Osteocyte (in vitro differentiated cells): Measurements from ENCODE around the gene MYLK3. TPM values are rescaled to one million over a fixed set of nuclear protein-coding genes. Genes with fewer than 3 reads are reported as not detected.
A peak's percentile ranks its signal among the peaks of the same experiment; 100 is the strongest.

Experiments
- DNase-seq: peaks from one replicate; pipeline ENCODE4 v3.0.0; 2021; ENCODE audit warnings: mixed read lengths; ENCODE audit not compliant: unreplicated experiment; ENCODE audit errors: extremely low spot score
- H3K27ac Mint-ChIP-seq: one replicate; pipeline ENCODE4 v1.8.0; 2021; ENCODE audit warnings: mild to moderate bottlenecking, mixed read lengths; ENCODE audit not compliant: unreplicated experiment
- H3K27me3 Mint-ChIP-seq: one replicate; pipeline ENCODE4 v1.8.0; 2021; ENCODE audit warnings: mixed read lengths; ENCODE audit not compliant: unreplicated experiment
- H3K36me3 Mint-ChIP-seq: one replicate; pipeline ENCODE4 v1.8.0; 2021; ENCODE audit warnings: mixed read lengths; ENCODE audit not compliant: unreplicated experiment
- H3K4me1 Mint-ChIP-seq: one replicate; pipeline ENCODE4 v1.8.0; 2021; ENCODE audit warnings: mixed read lengths; ENCODE audit not compliant: unreplicated experiment
- H3K4me3 Mint-ChIP-seq: one replicate; pipeline ENCODE4 v1.8.0; 2021; ENCODE audit warnings: mild to moderate bottlenecking, moderate library complexity, mixed read lengths; ENCODE audit not compliant: unreplicated experiment
- H3K9me3 Mint-ChIP-seq: one replicate; pipeline ENCODE4 v1.8.0; 2021; ENCODE audit warnings: mixed read lengths; ENCODE audit not compliant: unreplicated experiment
- CTCF ChIP-seq: fragments of 200-600 bp; sonication (generic); IDR thresholded peaks from 2 replicates; pipeline ENCODE4 v1.5.0; 2021; ENCODE audit warnings: antibody characterized with exemption, mild to moderate bottlenecking, moderate library complexity
- total RNA-seq: library from RNA; stranded (reverse); gene quantifications from 2 replicates; pipeline ENCODE4 v1.2.1, GENCODE V29; 2021

Gene MYLK3
- total RNA-seq, 1 donor from 2014 or later: 0.24 TPM

GRCh38 chr16:46772463-46772862 is 24.3 kb upstream of the MYLK3 start:
- H3K4me3 Mint-ChIP-seq: no peak overlapping the region
- H3K27ac Mint-ChIP-seq: no peak overlapping the region
- H3K4me1 Mint-ChIP-seq: peaks cover 7% of the 10 kb centered on the region
- no peaks in the 10 kb centered on the region for H3K9me3 Mint-ChIP-seq
- no peaks in the 10 kb centered on the region for H3K36me3 Mint-ChIP-seq
- peak; percentile 5 for DNase-seq
- no peak for TF ChIP-seq CTCF
- H3K27me3 Mint-ChIP-seq: peaks cover 3% of the 10 kb centered on the region

DNA sequence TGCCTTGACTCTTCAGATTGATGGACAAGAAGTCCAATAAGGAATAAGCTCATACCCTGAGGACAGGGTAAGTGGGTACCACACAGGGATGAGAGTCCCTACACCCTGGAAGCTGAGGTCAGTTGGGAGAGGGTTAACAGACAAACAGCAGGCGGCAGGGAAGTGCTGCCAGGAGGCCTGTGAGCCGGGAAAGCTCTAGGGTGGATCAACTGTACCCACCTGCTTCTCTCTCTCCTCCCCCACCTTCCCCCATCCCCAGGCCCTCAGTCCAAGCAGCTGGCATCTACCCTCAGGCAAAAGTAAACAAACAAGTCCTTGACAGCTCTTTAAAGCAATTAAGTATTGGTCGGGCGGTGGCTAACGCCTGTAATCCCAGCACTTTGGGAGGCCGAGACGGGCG is 20.7 kb upstream of the MYLK3 start:
- H3K27ac Mint-ChIP-seq: no peak overlapping the region
- no peak overlapping the region for H3K4me3 Mint-ChIP-seq
- H3K27me3 Mint-ChIP-seq: peaks cover 6% of the 10 kb centered on the region
- H3K4me1 Mint-ChIP-seq: no peaks in the 10 kb centered on the region
- no peaks in the 10 kb centered on the region for H3K9me3 Mint-ChIP-seq
- H3K36me3 Mint-ChIP-seq: no peaks in the 10 kb centered on the region
- DNase-seq: no peak
- TF ChIP-seq CTCF: no peak

GRCh38 chr16:46765050-46765449 is 16.9 kb upstream of the MYLK3 start:
- H3K4me1 Mint-ChIP-seq: no peaks in the 10 kb centered on the region
- peaks cover 10% of the 10 kb centered on the region for H3K27me3 Mint-ChIP-seq
- TF ChIP-seq CTCF: no peak
- no peak overlapping the region for H3K27ac Mint-ChIP-seq
- H3K36me3 Mint-ChIP-seq: no peaks in the 10 kb centered on the region
- DNase-seq: no peak
- H3K9me3 Mint-ChIP-seq: no peaks in the 10 kb centered on the region
- H3K4me3 Mint-ChIP-seq: no peak overlapping the region

GRCh38 chr16:46763147-46763546 is 15.0 kb upstream of the MYLK3 start:
- Mint-ChIP-seq H3K4me1 (no peaks in the 10 kb centered on the region), H3K27ac (no peak overlapping the region), H3K9me3 (no peaks in the 10 kb centered on the region), H3K4me3 (no peak overlapping the region), H3K36me3 (no peaks in the 10 kb centered on the region), H3K27me3 (peaks cover 10% of the 10 kb centered on the region)
- TF ChIP-seq CTCF: no peak
- DNase-seq: no peak

DNA sequence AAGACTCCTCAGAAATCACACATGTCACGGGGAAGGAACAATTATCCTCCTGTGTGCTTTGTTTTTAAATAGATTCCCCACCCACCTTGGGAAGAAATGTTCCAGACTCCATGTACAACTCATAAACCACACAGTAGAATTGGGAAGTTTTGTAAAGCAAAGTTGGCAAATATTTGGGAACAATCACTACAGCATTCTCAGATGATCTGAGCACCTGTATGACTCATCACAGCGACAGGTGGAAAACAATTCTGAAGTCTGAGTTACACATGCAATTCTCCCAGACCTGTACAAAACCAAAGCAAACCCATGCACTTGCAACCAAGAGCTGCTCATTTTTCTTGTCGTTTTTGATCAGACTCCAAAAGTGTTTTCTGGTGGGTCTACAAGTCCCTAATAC is 14.4 kb upstream of the MYLK3 start:
- Mint-ChIP-seq H3K4me3 (no peak overlapping the region), H3K27me3 (peaks cover 10% of the 10 kb centered on the region), H3K4me1 (peaks cover 4% of the 10 kb centered on the region), H3K36me3 (no peaks in the 10 kb centered on the region), H3K27ac (no peak overlapping the region), H3K9me3 (no peaks in the 10 kb centered on the region)
- TF ChIP-seq CTCF: no peak
- no peak for DNase-seq
